Transverse colon (tissue), 4 donors: Measurements from ENCODE around the gene RAPGEF3.

Experiments
- CTCF ChIP-seq, 5 experiments: fragments of 200-600 bp in 3 of 5; fragments of 450-650 bp in 2 of 5; sonication (generic) in 3 of 5; IDR thresholded peaks; 1 replicate in 2 of 5; 2 replicates in 3 of 5; pipeline ENCODE4 v1.5.1; 2016 to 2017; ENCODE audit warnings: antibody characterized with exemption in 5 of 5, inconsistent platforms in 3 of 5, mild to moderate bottlenecking in 2 of 5, moderate library complexity in 1 of 5
- POLR2A ChIP-seq: fragments of 450-650 bp; IDR thresholded peaks from one replicate; pipeline ENCODE4 v1.6.1; 2016; ENCODE audit warnings: antibody characterized with exemption, mild to moderate bottlenecking, moderate library complexity
- POLR2AphosphoS5 ChIP-seq, 3 donors: sonication (generic); formaldehyde crosslinking; IDR thresholded peaks; one replicate each; pipeline ENCODE4 v1.6.1; 2016; ENCODE audit warnings: antibody characterized with exemption in 3 of 3

GRCh38 chr12:47808050-47808449, 49.4 kb upstream of the RAPGEF3 start:
- no peak for TF ChIP-seq CTCF (IDR thresholded peaks at IDR 0.05)
- TF ChIP-seq POLR2A, result no peak
- peak; percentile 18 to 29 (median 27) for TF ChIP-seq POLR2AphosphoS5 (IDR thresholded peaks at IDR 0.05)
